Measurements from ENCODE around the gene DCTN1.

The DCTN1 gene

GRCh38 chr2:74325815-74326214 lies 54.3 kb downstream of the DCTN1 start:
- Histone ChIP-seq H3K9me3 (ENCODE audit: control insufficient read depth, insufficient read depth, low read depth, low read length) (no peaks in the 10 kb centered on the region), H3K27ac (ENCODE audit: low read depth, low read length) (no peak overlapping the region), H3K9ac (ENCODE audit: low read length) (no peak overlapping the region), H3K36me3 (ENCODE audit: control insufficient read depth, insufficient read depth, low read length) (0 out of 2 replicates have a peak, but pooled peaks cover 4% of the 10 kb centered on the region), H3K4me3 (ENCODE audit: low read depth, low read length) (no peak overlapping the region), H3K27me3 (ENCODE audit: control insufficient read depth, insufficient read depth, low read length) (no peaks in the 10 kb centered on the region), H3K4me1 (ENCODE audit: control insufficient read depth, insufficient read depth, low read length) (0 out of 2 replicates have a peak, but pooled peaks cover 4% of the 10 kb centered on the region)

GRCh38 chr2:74321737-74322136 lies 58.4 kb downstream of the DCTN1 start:
- H3K27me3 ChIP-seq (ENCODE audit: control insufficient read depth, insufficient read depth, low read length) = no peaks in the 10 kb centered on the region
- peaks cover 2% of the 10 kb centered on the region; the same call in 1 of the 2 replicates for H3K4me1 ChIP-seq (ENCODE audit: control insufficient read depth, insufficient read depth, low read length)
- H3K4me3 ChIP-seq (ENCODE audit: low read depth, low read length) = no peak overlapping the region
- no peak overlapping the region for H3K27ac ChIP-seq (ENCODE audit: low read depth, low read length)
- no peaks in the 10 kb centered on the region for H3K36me3 ChIP-seq (ENCODE audit: control insufficient read depth, insufficient read depth, low read length)
- no peaks in the 10 kb centered on the region for H3K9me3 ChIP-seq (ENCODE audit: control insufficient read depth, insufficient read depth, low read depth, low read length)
- no peak overlapping the region for H3K9ac ChIP-seq (ENCODE audit: low read length)

- Histone ChIP-seq H3K4me1 (ENCODE audit: control insufficient read depth, insufficient read depth, low read length) (peaks cover 5% of the 10 kb centered on the region; the same call in 1 of the 2 replicates), H3K9ac (ENCODE audit: low read length) (no peak overlapping the region), H3K36me3 (ENCODE audit: control insufficient read depth, insufficient read depth, low read length) (no peaks in the 10 kb centered on the region), H3K4me3 (ENCODE audit: low read depth, low read length) (no peak overlapping the region), H3K9me3 (ENCODE audit: control insufficient read depth, insufficient read depth, low read depth, low read length) (no peaks in the 10 kb centered on the region), H3K27ac (ENCODE audit: low read depth, low read length) (no peak overlapping the region), H3K27me3 (ENCODE audit: control insufficient read depth, insufficient read depth, low read length) (no peaks in the 10 kb centered on the region)
Measured at GRCh38 chr2:74317701-74318100, 62.4 kb downstream of the DCTN1 start.

- H3K9me3 ChIP-seq (ENCODE audit: control insufficient read depth, insufficient read depth, low read depth, low read length) = no peaks in the 10 kb centered on the region
- no peak overlapping the region for H3K9ac ChIP-seq (ENCODE audit: low read length)
- H3K4me3 ChIP-seq (ENCODE audit: low read depth, low read length) = no peak overlapping the region
- H3K4me1 ChIP-seq (ENCODE audit: control insufficient read depth, insufficient read depth, low read length) = peaks cover 5% of the 10 kb centered on the region; the same call in 1 of the 2 replicates
- no peaks in the 10 kb centered on the region for H3K27me3 ChIP-seq (ENCODE audit: control insufficient read depth, insufficient read depth, low read length)
- H3K27ac ChIP-seq (ENCODE audit: low read depth, low read length) = no peak overlapping the region
- no peaks in the 10 kb centered on the region for H3K36me3 ChIP-seq (ENCODE audit: control insufficient read depth, insufficient read depth, low read length)
Measured at GRCh38 chr2:74316627-74317295, 63.4 kb downstream of the DCTN1 start.

- no peaks in the 10 kb centered on the region for H3K9me3 ChIP-seq (ENCODE audit: control insufficient read depth, insufficient read depth, low read depth, low read length)
- no peak overlapping the region for H3K27ac ChIP-seq (ENCODE audit: low read depth, low read length)
- no peaks in the 10 kb centered on the region for H3K36me3 ChIP-seq (ENCODE audit: control insufficient read depth, insufficient read depth, low read length)
- no peak overlapping the region for H3K9ac ChIP-seq (ENCODE audit: low read length)
- H3K4me3 ChIP-seq (ENCODE audit: low read depth, low read length) = no peak overlapping the region
- peaks cover 5% of the 10 kb centered on the region; the same call in 1 of the 2 replicates for H3K4me1 ChIP-seq (ENCODE audit: control insufficient read depth, insufficient read depth, low read length)
- H3K27me3 ChIP-seq (ENCODE audit: control insufficient read depth, insufficient read depth, low read length) = no peaks in the 10 kb centered on the region
Measured at GRCh38 chr2:74314107-74314506, 66.0 kb downstream of the DCTN1 start.

GRCh38 chr2:74313497-74313896 lies 66.6 kb downstream of the DCTN1 start:
- Histone ChIP-seq H3K9me3 (ENCODE audit: control insufficient read depth, insufficient read depth, low read depth, low read length) (no peaks in the 10 kb centered on the region), H3K27me3 (ENCODE audit: control insufficient read depth, insufficient read depth, low read length) (no peaks in the 10 kb centered on the region), H3K4me3 (ENCODE audit: low read depth, low read length) (no peak overlapping the region), H3K36me3 (ENCODE audit: control insufficient read depth, insufficient read depth, low read length) (no peaks in the 10 kb centered on the region), H3K27ac (ENCODE audit: low read depth, low read length) (no peak overlapping the region), H3K4me1 (ENCODE audit: control insufficient read depth, insufficient read depth, low read length) (peaks cover 5% of the 10 kb centered on the region; the same call in 1 of the 2 replicates), H3K9ac (ENCODE audit: low read length) (no peak overlapping the region)

GRCh38 chr2:74312913-74313312 lies 67.2 kb downstream of the DCTN1 start:
- no peaks in the 10 kb centered on the region for H3K9me3 ChIP-seq (ENCODE audit: control insufficient read depth, insufficient read depth, low read depth, low read length)
- peaks cover 5% of the 10 kb centered on the region; the same call in 1 of the 2 replicates for H3K4me1 ChIP-seq (ENCODE audit: control insufficient read depth, insufficient read depth, low read length)
- no peaks in the 10 kb centered on the region for H3K36me3 ChIP-seq (ENCODE audit: control insufficient read depth, insufficient read depth, low read length)
- H3K4me3 ChIP-seq (ENCODE audit: low read depth, low read length) = no peak overlapping the region
- no peak overlapping the region for H3K9ac ChIP-seq (ENCODE audit: low read length)
- H3K27ac ChIP-seq (ENCODE audit: low read depth, low read length) = no peak overlapping the region
- H3K27me3 ChIP-seq (ENCODE audit: control insufficient read depth, insufficient read depth, low read length) = no peaks in the 10 kb centered on the region

All from HUES6 (cell line).